Activated CD8-positive, alpha-beta memory T cell treated with anti-CD3 and anti-CD28 coated beads, Interleukin-2, amount 10 ng/mL, durations not matched to agents 7 days and 5 days (primary cell): Measurements from ENCODE around the gene PLA2G4B. TPM values are rescaled to one million over a fixed set of nuclear protein-coding genes. Genes with fewer than 3 reads are reported as not detected.

Experiments used
- ATAC-seq: fragments of 150-1000 bp; cut with Tn5 transposase; one replicate; pipeline ENCODE4 v1.10.0; 2021; ENCODE audit warnings: moderate library complexity
- CTCF ChIA-PET: fragments of 350-600 bp; sonication (Branson Sonifier 250); formaldehyde crosslinking; loops from one replicate; lab custom pipeline; 2021; ENCODE audit warnings: antibody characterized with exemption; lab: Charles Lee
- DNase-seq: peaks from one replicate; pipeline ENCODE4 v3.0.0-alpha.2; 2020
- H3K27ac Mint-ChIP-seq: one replicate; pipeline ENCODE4 v1.8.0; 2021; ENCODE audit warnings: mild to moderate bottlenecking, mixed read lengths
- H3K27me3 Mint-ChIP-seq: one replicate; pipeline ENCODE4 v1.8.0; 2021; ENCODE audit warnings: mixed read lengths
- H3K36me3 Mint-ChIP-seq: one replicate; pipeline ENCODE4 v1.8.0; 2021; ENCODE audit warnings: mild to moderate bottlenecking, mixed read lengths
- H3K4me1 Mint-ChIP-seq: one replicate; pipeline ENCODE4 v1.8.0; 2021; ENCODE audit warnings: mixed read lengths
- H3K4me3 Mint-ChIP-seq: one replicate; pipeline ENCODE4 v1.8.0; 2021; ENCODE audit warnings: mild to moderate bottlenecking, moderate library complexity, mixed read lengths
- H3K9me3 Mint-ChIP-seq: one replicate; pipeline ENCODE4 v1.8.0; 2022; ENCODE audit warnings: low read depth, mixed read lengths
- total RNA-seq, 2 experiments: library from RNA; stranded (reverse); gene quantifications; one replicate each; pipeline ENCODE4 v1.2.3, GENCODE V29; 2021

Gene PLA2G4B
- total RNA-seq, 2 experiments from 2014 or later = 2.8 to 7.7 TPM

- no peaks in the 10 kb centered on the region for H3K9me3 Mint-ChIP-seq
- ATAC-seq = peak; percentile 91
- H3K4me3 Mint-ChIP-seq = no peak overlapping the region
- peaks cover 25% of the 10 kb centered on the region for H3K4me1 Mint-ChIP-seq
- CTCF ChIA-PET = interaction anchor here (0.6 to 9.9 kb wide), 38 partner anchors 9 to 745 kb away, joined by 3 to 247 read pairs (median 5); partner anchors contain the start of genes EHD4, JMJD7, MAPKBP1 and PLA2G4B
- peak; percentile 83 for DNase-seq
- no peaks in the 10 kb centered on the region for H3K27me3 Mint-ChIP-seq
- H3K27ac Mint-ChIP-seq = peak overlapping the region; percentile 56
- peaks cover 2% of the 10 kb centered on the region for H3K36me3 Mint-ChIP-seq
Observed at GRCh38 chr15:41811432-41812195, 27.0 kb upstream of the PLA2G4B start.

DNA sequence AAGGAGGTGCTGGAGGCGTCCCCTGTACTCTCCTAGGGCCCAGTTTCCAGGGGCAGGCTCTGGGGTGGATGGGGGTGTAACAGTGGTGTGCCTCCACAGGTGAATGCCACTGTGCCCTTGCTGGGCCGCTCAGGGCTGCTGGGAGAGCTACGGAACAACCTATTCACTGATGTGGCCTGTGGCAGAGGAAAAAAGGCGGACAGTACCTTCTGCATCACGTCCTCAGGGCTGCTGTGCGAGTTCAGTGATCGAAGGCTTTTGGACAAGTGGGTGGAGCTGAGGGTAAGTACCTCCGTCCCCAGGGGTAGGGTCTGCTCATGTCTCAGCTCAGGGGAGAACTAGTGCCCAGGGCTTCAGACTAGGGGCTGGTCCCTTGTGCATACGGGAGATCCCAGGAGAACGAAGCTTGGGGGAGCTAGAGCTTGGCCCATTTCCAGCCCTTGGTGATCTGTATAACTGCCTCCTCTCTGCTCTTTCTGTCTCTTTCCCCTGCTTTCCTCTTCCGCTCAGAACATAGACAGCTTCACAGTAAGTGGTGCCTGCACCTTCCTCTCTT, 25.7 kb upstream of the PLA2G4B start:
- Mint-ChIP-seq H3K27ac (no peak overlapping the region), H3K4me1 (peaks cover 25% of the 10 kb centered on the region), H3K9me3 (no peaks in the 10 kb centered on the region), H3K27me3 (no peaks in the 10 kb centered on the region), H3K4me3 (no peak overlapping the region), H3K36me3 (peaks cover 2% of the 10 kb centered on the region)
- DNase-seq (no peak), ATAC-seq (no peak)
- CTCF ChIA-PET = interaction anchor here (1.1 to 9.9 kb wide), 12 partner anchors 8 to 347 kb away, joined by 3 to 247 read pairs (median 16); partner anchors contain the start of genes JMJD7 and MAPKBP1

- H3K27me3 Mint-ChIP-seq = no peaks in the 10 kb centered on the region
- no peak overlapping the region for H3K27ac Mint-ChIP-seq
- DNase-seq (no peak), ATAC-seq (no peak)
- peaks cover 25% of the 10 kb centered on the region for H3K4me1 Mint-ChIP-seq
- CTCF ChIA-PET = interaction anchor here (1.1 to 9.9 kb wide), 6 partner anchors 14 to 123 kb away, joined by 3 to 247 read pairs (median 19); partner anchors contain the start of genes JMJD7 and MAPKBP1
- H3K4me3 Mint-ChIP-seq = no peak overlapping the region
- H3K36me3 Mint-ChIP-seq = peaks cover 2% of the 10 kb centered on the region
- H3K9me3 Mint-ChIP-seq = no peaks in the 10 kb centered on the region
Observed at GRCh38 chr15:41813426-41813825, 25.2 kb upstream of the PLA2G4B start.

DNA sequence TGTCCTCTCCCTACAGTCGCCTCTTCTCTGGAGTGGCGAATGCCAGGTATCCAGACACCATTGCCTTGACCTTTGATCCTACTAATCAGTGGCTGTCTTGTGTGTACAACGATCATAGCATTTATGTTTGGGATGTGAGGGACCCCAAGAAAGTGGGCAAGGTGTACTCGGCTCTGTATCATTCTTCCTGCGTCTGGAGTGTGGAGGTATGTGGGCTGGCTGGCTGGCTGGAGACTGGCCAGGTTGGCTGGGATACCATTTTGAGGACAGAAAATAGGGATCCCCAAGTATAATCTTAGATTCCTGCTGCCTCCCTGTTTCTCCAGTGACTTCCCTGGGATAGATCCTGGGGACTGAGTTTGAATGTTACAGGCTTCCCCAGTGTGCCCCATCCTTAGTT, 24.1 kb upstream of the PLA2G4B start:
- DNase-seq = no peak
- H3K36me3 Mint-ChIP-seq = peaks cover 4% of the 10 kb centered on the region
- ATAC-seq = no peak
- H3K27ac Mint-ChIP-seq = no peak overlapping the region
- no peaks in the 10 kb centered on the region for H3K9me3 Mint-ChIP-seq
- peaks cover 22% of the 10 kb centered on the region for H3K4me1 Mint-ChIP-seq
- no peak overlapping the region for H3K4me3 Mint-ChIP-seq
- H3K27me3 Mint-ChIP-seq = no peaks in the 10 kb centered on the region
- CTCF ChIA-PET = interaction anchor here (0.6 to 9.9 kb wide), 3 partner anchors 20 to 52 kb away, joined by 4 to 247 read pairs (median 47); partner anchors contain the start of gene MAPKBP1

DNA sequence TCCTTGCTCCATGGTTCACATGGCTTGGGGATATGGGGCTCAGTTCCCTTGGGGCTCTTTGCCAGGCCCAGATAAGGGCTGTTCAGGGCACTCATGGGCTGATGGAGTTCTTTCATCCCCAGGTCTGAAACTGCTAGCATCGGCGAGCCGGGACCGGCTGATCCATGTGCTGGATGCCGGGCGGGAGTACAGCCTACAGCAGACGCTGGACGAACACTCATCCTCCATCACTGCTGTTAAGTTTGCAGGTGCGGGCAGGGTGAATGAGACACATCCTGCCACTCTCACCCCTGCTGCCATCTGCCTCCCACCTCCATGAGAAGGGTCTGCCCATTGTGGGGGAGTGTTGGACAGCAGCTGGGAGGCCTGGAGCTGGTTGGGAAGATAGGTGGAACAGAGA, 21.9 kb upstream of the PLA2G4B start:
- DNase-seq = no peak
- no peaks in the 10 kb centered on the region for H3K9me3 Mint-ChIP-seq
- H3K4me1 Mint-ChIP-seq = peaks cover 5% of the 10 kb centered on the region
- CTCF ChIA-PET = interaction anchor here (1.5 kb wide), 1 partner anchor 43 kb away, joined by 6 read pairs; the partner anchor contains the start of gene MAPKBP1
- no peak overlapping the region for H3K4me3 Mint-ChIP-seq
- H3K36me3 Mint-ChIP-seq = peaks cover 6% of the 10 kb centered on the region
- H3K27me3 Mint-ChIP-seq = no peaks in the 10 kb centered on the region
- ATAC-seq = no peak
- H3K27ac Mint-ChIP-seq = no peak overlapping the region

DNA sequence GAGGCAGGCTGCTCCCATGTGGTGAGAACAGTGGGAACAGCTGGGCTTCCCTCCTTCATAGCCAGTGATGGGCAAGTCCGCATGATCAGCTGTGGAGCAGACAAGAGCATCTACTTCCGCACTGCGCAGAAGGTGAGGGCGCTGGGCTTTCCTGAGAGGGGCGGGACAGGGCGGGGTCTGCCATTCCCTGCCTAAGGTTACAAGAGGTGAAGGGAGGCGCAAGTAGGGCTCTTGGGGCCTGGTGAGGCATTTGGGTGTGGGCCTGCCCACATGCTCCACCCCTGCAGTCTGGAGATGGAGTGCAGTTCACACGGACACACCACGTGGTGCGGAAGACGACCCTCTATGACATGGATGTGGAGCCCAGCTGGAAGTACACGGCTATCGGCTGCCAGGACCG, 21.3 kb upstream of the PLA2G4B start:
- DNase-seq (no peak), ATAC-seq (no peak)
- Mint-ChIP-seq H3K36me3 (peaks cover 6% of the 10 kb centered on the region), H3K4me1 (peaks cover under 1% of the 10 kb centered on the region), H3K9me3 (no peaks in the 10 kb centered on the region), H3K4me3 (no peak overlapping the region), H3K27ac (no peak overlapping the region), H3K27me3 (no peaks in the 10 kb centered on the region)
- CTCF ChIA-PET = interaction anchor here (1.5 kb wide), 1 partner anchor 43 kb away, joined by 6 read pairs; the partner anchor contains the start of gene MAPKBP1

- Mint-ChIP-seq H3K4me3 (no peak overlapping the region), H3K4me1 (no peaks in the 10 kb centered on the region), H3K36me3 (peaks cover 6% of the 10 kb centered on the region), H3K27me3 (no peaks in the 10 kb centered on the region), H3K9me3 (no peaks in the 10 kb centered on the region), H3K27ac (no peak overlapping the region)
- CTCF ChIA-PET = interaction anchor here (1.5 kb wide), 1 partner anchor 44 kb away, joined by 6 read pairs; the partner anchor contains the start of gene MAPKBP1
- no peak for DNase-seq
- ATAC-seq = no peak
Observed at GRCh38 chr15:41817781-41818180, 20.9 kb upstream of the PLA2G4B start.

DNA sequence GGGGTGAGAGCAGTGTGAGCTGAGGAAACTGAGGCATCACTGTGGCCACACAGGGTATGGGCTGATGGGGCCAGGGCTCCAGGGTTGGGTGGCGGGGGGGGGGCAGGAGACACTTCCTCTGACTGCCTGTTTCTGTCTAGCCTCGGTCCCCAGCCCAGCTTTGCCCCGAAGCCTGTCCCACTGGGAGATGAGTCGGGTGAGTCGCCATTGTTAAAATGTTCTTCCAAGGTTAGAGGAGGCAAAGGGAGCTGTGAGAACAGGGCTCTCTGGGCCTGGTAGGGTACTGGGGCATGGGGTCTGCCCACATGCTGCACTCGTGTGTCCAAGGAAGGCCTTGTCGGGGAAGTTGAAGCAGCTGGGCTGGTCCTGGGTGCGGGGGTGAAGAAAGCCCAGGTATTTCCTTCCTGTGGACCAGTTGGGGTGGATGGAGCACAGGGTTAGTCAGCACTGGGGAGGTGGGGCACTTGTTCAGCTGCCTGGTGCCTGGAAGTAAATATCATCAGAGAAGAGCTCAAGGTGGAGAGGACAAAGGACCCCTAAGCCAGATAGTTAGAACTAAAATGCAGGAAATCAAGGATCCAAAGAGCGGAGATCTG, 19.1 kb upstream of the PLA2G4B start:
- Mint-ChIP-seq H3K4me1 (no peaks in the 10 kb centered on the region), H3K9me3 (no peaks in the 10 kb centered on the region), H3K4me3 (no peak overlapping the region), H3K27me3 (no peaks in the 10 kb centered on the region), H3K27ac (no peak overlapping the region), H3K36me3 (peaks cover 4% of the 10 kb centered on the region)
- CTCF ChIA-PET = interaction anchor here (1.1 to 2.5 kb wide), 4 partner anchors 8 to 85 kb away, joined by 3 to 18 read pairs (median 6); partner anchors contain the start of gene MAPKBP1
- no peak for DNase-seq
- ATAC-seq = no peak

- Mint-ChIP-seq H3K27ac (no peak overlapping the region), H3K36me3 (peaks cover 4% of the 10 kb centered on the region), H3K27me3 (no peaks in the 10 kb centered on the region), H3K4me3 (no peak overlapping the region), H3K9me3 (no peaks in the 10 kb centered on the region), H3K4me1 (no peaks in the 10 kb centered on the region)
- DNase-seq (no peak), ATAC-seq (no peak)
- CTCF ChIA-PET = interaction anchor here (1.8 to 2.5 kb wide), 3 partner anchors 9 to 84 kb away, joined by 4 to 18 read pairs (median 7); partner anchors contain the start of gene MAPKBP1
Observed at GRCh38 chr15:41820791-41821423, 17.7 kb upstream of the PLA2G4B start.

DNA sequence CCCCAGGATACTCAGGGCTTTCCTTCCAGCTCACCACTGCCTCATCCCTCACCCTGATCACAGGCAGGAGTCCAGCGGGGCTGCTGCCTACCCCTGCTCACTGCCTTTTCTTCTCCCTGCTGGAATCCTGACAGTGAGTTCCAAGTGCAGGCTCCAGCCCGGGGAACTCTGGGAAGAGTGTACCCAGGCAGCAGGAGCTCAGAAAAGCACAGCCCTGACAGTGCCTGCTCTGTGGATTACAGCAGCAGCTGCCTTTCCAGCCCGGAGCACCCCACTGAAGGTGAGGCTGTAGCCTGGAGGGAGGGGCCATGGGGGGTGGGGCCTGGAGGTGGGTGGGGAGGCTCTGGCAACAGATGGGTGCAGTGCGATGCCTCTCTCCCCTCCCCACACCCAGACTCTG, 16.8 kb upstream of the PLA2G4B start:
- ATAC-seq = no peak
- Mint-ChIP-seq H3K27ac (no peak overlapping the region), H3K9me3 (no peaks in the 10 kb centered on the region), H3K4me3 (no peak overlapping the region), H3K36me3 (peaks cover 4% of the 10 kb centered on the region), H3K27me3 (no peaks in the 10 kb centered on the region), H3K4me1 (no peaks in the 10 kb centered on the region)
- CTCF ChIA-PET = interaction anchor here (2.5 kb wide), 2 partner anchors 10 to 48 kb away, joined by 7 to 18 read pairs; partner anchors contain the start of gene MAPKBP1
- DNase-seq = no peak

DNA sequence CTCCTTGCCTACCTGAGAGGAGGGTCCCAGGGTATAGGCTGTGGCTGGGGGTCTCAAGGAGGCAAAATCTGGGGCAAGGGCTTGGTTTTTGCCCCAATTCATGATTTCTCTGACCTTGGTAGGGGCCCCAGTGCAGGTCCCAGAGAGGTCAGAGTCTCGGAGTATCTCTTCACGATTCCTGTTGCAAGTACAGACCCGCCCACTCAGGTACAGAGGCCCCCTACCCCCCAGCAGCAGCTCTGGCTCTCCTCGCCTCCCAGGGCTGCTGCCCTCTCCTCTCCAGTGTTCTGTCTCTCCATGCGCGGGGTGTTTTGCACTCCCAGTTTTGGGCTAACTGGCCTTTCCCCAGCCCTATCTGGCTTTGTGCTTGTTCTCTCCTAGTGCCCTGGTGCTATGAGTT, 16.2 kb upstream of the PLA2G4B start:
- H3K4me1 Mint-ChIP-seq = no peaks in the 10 kb centered on the region
- ATAC-seq (no peak), DNase-seq (no peak)
- no peaks in the 10 kb centered on the region for H3K9me3 Mint-ChIP-seq
- H3K36me3 Mint-ChIP-seq = peaks cover 4% of the 10 kb centered on the region
- H3K27ac Mint-ChIP-seq = no peak overlapping the region
- no peak overlapping the region for H3K4me3 Mint-ChIP-seq
- H3K27me3 Mint-ChIP-seq = no peaks in the 10 kb centered on the region
- CTCF ChIA-PET = no interaction called here

GRCh38 chr15:41822957-41823356, 15.7 kb upstream of the PLA2G4B start:
- Mint-ChIP-seq H3K36me3 (peaks cover 4% of the 10 kb centered on the region), H3K4me3 (no peak overlapping the region), H3K9me3 (no peaks in the 10 kb centered on the region), H3K27ac (no peak overlapping the region), H3K4me1 (peaks cover 2% of the 10 kb centered on the region), H3K27me3 (no peaks in the 10 kb centered on the region)
- DNase-seq = no peak
- CTCF ChIA-PET = interaction anchor here (1.1 to 1.2 kb wide), 2 partner anchors 11 to 84 kb away, joined by 3 to 5 read pairs; no protein-coding TSS in a partner anchor
- ATAC-seq = no peak
